Mammary epithelial cell (primary cell): ENCODE results near the gene PARP14.

Experiments
- CTCF ChIP-seq, 2 donors: IDR thresholded peaks in 1 of 2; conservative IDR thresholded peaks in 1 of 2; 2 replicates each; pipeline ENCODE4 v1.5.1; 2011 to 2012; ENCODE audit warnings: inconsistent platforms in 2 of 2, low read length in 2 of 2, mild to moderate bottlenecking in 2 of 2, control low read depth in 1 of 2, low read depth in 1 of 2; ENCODE audit not compliant: insufficient read depth in 1 of 2; ENCODE audit errors: extremely low read depth in 1 of 2
- EZH2 ChIP-seq: IDR thresholded peaks from 2 replicates; pipeline ENCODE4 v1.6.1; 2012; ENCODE audit warnings: low read length, inconsistent platforms, borderline replicate concordance

GRCh38 chr3:122767540-122768372 lies 87.1 kb downstream of the PARP14 start:
- TF ChIP-seq CTCF (conservative IDR thresholded peaks at IDR 0.05 in 1 of 2, IDR thresholded peaks at IDR 0.05 in 1 of 2; ENCODE audit: extremely low read depth in 1 of 2, insufficient read depth in 1 of 2, low read depth in 1 of 2, low read length in 2 of 2), result no peak
- no peak for TF ChIP-seq EZH2
